Measurements from ENCODE around the gene GRIFIN.

Gene GRIFIN

DNA sequence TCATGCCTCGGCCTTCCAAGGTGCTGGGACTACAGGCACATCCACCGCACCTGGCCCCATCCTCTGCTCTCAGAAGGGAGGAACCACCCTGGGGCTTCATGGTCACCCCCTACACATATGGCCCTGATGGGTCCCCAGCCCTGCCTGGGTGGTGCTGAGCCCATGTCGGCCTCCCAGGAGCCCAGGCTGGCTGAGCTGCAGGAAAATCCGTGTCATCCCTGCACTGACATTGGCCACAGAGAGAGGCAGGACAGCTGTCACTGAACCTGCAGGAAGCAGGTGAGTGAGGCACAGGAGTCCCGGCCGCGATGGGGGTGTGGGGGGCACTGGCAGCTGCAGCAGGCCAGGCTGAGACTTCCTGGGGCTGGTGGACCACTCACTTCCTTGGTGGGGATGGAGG, 8.0 kb downstream of the GRIFIN start:
- TF ChIP-seq, protein P1, sequence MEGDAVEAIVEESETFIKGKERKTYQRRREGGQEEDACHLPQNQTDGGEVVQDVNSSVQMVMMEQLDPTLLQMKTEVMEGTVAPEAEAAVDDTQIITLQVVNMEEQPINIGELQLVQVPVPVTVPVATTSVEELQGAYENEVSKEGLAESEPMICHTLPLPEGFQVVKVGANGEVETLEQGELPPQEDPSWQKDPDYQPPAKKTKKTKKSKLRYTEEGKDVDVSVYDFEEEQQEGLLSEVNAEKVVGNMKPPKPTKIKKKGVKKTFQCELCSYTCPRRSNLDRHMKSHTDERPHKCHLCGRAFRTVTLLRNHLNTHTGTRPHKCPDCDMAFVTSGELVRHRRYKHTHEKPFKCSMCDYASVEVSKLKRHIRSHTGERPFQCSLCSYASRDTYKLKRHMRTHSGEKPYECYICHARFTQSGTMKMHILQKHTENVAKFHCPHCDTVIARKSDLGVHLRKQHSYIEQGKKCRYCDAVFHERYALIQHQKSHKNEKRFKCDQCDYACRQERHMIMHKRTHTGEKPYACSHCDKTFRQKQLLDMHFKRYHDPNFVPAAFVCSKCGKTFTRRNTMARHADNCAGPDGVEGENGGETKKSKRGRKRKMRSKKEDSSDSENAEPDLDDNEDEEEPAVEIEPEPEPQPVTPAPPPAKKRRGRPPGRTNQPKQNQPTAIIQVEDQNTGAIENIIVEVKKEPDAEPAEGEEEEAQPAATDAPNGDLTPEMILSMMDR (IDR thresholded peaks at IDR 0.05; ENCODE audit: unreplicated experiment in 3 of 3): no peak
- no peak overlapping the region for H3K27ac Mint-ChIP-seq
- peaks cover 7% of the 10 kb centered on the region for H3K27me3 Mint-ChIP-seq (ENCODE audit: low read depth)
- no peaks in the 10 kb centered on the region for H3K36me3 Mint-ChIP-seq (ENCODE audit: low read depth)
- no peak overlapping the region for H3K4me3 Mint-ChIP-seq
- no peaks in the 10 kb centered on the region for H3K9me3 Mint-ChIP-seq
- H3K4me1 Mint-ChIP-seq: peaks cover 5% of the 10 kb centered on the region

DNA sequence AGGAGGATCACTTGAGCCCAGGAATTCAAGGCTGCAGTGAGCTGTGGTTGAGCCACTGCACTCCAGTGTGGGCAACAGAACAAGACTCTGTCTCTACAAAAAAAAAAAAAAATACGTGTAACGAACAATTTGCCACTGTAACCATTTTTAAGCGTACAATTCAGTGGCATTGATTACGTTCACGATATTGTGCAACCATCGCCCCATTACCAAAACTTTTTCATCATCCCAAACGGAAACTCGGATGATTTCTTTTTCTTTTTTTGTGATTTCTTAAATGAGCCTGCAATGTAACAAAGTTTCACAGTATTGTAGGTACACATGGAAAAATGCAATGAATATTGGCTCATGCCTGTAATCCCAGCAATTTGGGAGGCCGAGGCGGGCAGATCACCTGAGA, 9.5 kb downstream of the GRIFIN start:
- H3K27me3 Mint-ChIP-seq (ENCODE audit: low read depth): peaks cover 7% of the 10 kb centered on the region
- TF ChIP-seq, protein P1 (IDR thresholded peaks at IDR 0.05; ENCODE audit: unreplicated experiment in 3 of 3): no peak
- H3K27ac Mint-ChIP-seq: no peak overlapping the region
- no peak overlapping the region for H3K4me3 Mint-ChIP-seq
- H3K36me3 Mint-ChIP-seq (ENCODE audit: low read depth): no peaks in the 10 kb centered on the region
- H3K9me3 Mint-ChIP-seq: no peaks in the 10 kb centered on the region
- H3K4me1 Mint-ChIP-seq: peaks cover 5% of the 10 kb centered on the region

DNA sequence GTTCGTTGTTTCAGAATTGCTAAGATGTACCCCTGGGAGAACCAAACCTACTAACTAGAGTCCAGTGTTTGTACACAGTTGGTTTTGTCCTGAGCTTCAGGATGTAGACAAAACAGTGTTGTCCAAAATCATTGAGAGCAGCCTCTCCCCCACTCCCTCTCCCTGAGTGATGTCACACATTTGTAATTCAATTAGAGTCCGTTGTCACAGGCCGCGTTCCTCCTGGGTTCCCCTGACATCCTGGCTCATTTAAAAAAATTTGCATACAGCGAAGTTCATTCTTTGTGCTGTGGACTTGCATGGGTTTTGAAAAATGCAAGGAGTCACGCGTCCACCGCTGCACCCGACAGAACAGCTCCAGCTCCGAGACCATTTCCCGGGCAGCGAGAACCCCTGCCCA, 10.3 kb downstream of the GRIFIN start:
- no peaks in the 10 kb centered on the region for H3K36me3 Mint-ChIP-seq (ENCODE audit: low read depth)
- no peak overlapping the region for H3K27ac Mint-ChIP-seq
- H3K4me3 Mint-ChIP-seq: no peak overlapping the region
- H3K27me3 Mint-ChIP-seq (ENCODE audit: low read depth): peaks cover 7% of the 10 kb centered on the region
- TF ChIP-seq, protein P1 (IDR thresholded peaks at IDR 0.05; ENCODE audit: unreplicated experiment in 3 of 3): no peak
- no peaks in the 10 kb centered on the region for H3K9me3 Mint-ChIP-seq
- H3K4me1 Mint-ChIP-seq: peaks cover 5% of the 10 kb centered on the region

DNA sequence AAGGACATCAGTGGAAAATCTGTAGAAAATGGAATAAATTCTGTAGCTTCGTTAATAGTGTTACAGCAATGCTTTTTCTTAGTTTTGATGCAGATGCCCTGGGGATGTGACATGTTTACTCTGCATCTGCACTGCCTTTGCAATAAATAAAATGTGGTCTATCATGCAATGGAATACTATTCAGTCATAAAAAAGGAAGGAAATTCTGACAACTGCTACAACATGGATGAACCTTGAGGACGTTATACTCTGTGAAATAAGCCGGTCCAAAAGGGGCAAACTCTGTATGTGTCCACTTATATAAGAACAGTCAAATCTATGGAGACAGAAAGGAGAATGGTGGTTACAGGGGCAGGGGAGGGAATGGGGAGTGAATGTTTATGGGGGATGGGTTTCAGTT, 13.5 kb downstream of the GRIFIN start:
- H3K4me3 Mint-ChIP-seq: no peak overlapping the region
- no peaks in the 10 kb centered on the region for H3K9me3 Mint-ChIP-seq
- H3K27me3 Mint-ChIP-seq (ENCODE audit: low read depth): no peaks in the 10 kb centered on the region

DNA sequence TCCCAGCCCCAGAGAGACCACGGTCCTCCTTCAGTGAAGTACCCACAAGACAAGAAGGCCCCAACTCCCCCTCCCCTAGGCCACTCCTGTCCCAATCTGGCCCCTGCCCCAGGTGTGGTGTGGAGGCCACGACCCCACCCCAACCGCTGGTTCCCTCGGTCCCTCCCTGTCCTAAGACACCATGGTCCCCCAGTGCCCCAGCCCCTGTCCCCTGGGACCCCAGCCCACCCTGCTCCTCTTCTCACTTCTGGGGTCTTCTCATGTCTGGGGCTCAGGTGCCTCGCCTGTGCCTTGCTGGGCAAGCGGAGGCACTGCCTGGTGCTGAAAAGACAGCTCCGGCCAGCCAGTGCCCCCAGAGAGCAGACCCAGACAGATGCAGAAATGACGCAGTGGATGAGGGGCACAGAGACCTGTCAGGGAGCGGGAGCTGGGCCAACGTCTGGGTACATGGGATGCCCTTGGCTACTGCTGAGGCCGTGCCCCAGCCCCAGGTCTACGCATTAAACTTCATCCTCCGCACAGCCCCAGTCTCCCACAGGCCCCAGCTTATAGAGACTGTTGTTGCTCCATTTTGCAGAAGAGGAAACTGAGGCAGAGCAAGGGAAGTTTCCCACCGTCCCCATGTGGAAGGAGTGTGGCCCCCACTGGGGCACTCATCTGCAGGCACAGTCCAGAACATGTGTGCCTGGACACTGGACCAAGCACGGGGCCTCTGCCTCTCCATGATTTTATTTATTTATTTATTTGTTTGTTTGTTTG, 14.8 kb downstream of the GRIFIN start:
- Mint-ChIP-seq H3K4me1 (no peaks in the 10 kb centered on the region), H3K27ac (no peak overlapping the region), H3K36me3 (ENCODE audit: low read depth) (no peaks in the 10 kb centered on the region), H3K9me3 (peaks cover 4% of the 10 kb centered on the region), H3K4me3 (no peak overlapping the region), H3K27me3 (ENCODE audit: low read depth) (no peaks in the 10 kb centered on the region)
- TF ChIP-seq, protein P1 (IDR thresholded peaks at IDR 0.05; ENCODE audit: unreplicated experiment in 3 of 3): no peak

More for the DNA sequence above, 13.5 kb downstream of the GRIFIN start:
- Mint-ChIP-seq H3K27ac (no peak overlapping the region), H3K4me1 (no peaks in the 10 kb centered on the region), H3K36me3 (ENCODE audit: low read depth) (no peaks in the 10 kb centered on the region)
- TF ChIP-seq, protein P1 (IDR thresholded peaks at IDR 0.05; ENCODE audit: unreplicated experiment in 3 of 3): no peak

DNA sequence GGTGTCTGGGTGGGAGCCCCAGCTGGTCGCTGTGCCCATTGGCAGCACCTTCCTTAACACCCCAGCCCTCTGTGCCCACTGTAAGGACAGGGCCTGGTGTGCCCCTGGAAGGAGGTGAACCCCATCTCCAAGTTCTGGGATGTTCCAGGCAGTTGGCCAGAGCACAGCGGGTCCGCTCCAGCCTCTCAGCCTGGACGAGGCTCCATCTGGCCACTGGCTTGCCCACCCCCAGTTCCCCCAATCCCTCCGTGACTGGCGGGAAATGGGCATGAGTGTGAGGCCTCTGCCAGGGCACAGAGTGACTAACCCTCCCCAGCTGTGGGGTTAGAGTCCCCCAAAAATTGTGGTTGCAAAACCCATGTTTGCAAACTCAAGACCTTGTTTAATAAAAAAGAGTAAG, 15.6 kb downstream of the GRIFIN start:
- no peaks in the 10 kb centered on the region for H3K36me3 Mint-ChIP-seq (ENCODE audit: low read depth)
- H3K4me3 Mint-ChIP-seq: no peak overlapping the region
- no peaks in the 10 kb centered on the region for H3K4me1 Mint-ChIP-seq

More for the DNA sequence above, 15.6 kb downstream of the GRIFIN start:
- Mint-ChIP-seq H3K27me3 (ENCODE audit: low read depth) (no peaks in the 10 kb centered on the region), H3K27ac (no peak overlapping the region), H3K9me3 (peaks cover 9% of the 10 kb centered on the region)
- TF ChIP-seq, protein P1 (IDR thresholded peaks at IDR 0.05; ENCODE audit: unreplicated experiment in 3 of 3): no peak
